SK-N-SH (cell line): ENCODE data around the gene UBALD1. TPM values are rescaled to one million over a fixed set of nuclear protein-coding genes. Genes with fewer than 3 reads are reported as not detected.

ENCODE experiments used
- CTCF ChIA-PET: fragments of 300-600, 350-600 bp; formaldehyde crosslinking; extraction: SDS; loops from one replicate; lab custom pipeline; 2021; lab: Yijun Ruan, JAX
- POLR2A ChIA-PET: fragments of 350-600 bp; sonication (Branson Sonifier 250); formaldehyde crosslinking; extraction: SDS; loops from one replicate; lab custom pipeline; 2020; ENCODE audit warnings: antibody characterized with exemption, inconsistent platforms; lab: Yijun Ruan, JAX
- DNase-seq: peaks from one replicate; pipeline ENCODE4 v3.0.0; 2012
- H2AFZ ChIP-seq: fragments of 200-600 bp; sonication (generic); 2 replicates; pipeline ENCODE4 v1.8.1; 2016; ENCODE audit warnings: antibody characterized with exemption, mild to moderate bottlenecking, low read depth
- H3F3A ChIP-seq: fragments of 200-600 bp; sonication (generic); replicated peaks from 2 replicates; pipeline ENCODE3; 2016; ENCODE audit warnings: antibody characterized with exemption, mild to moderate bottlenecking; ENCODE audit not compliant: insufficient read depth
- H3K27ac ChIP-seq, 2 experiments: fragments of 200-500 bp in 1 of 2; fragments of 200-600 bp in 1 of 2; sonication (Bioruptor generic) in 1 of 2; sonication (generic), shearing (Covaris generic) in 1 of 2; 2 replicates each; pipeline versions ENCODE4 v1.5.1 to v1.6.1; 2014 to 2016; ENCODE audit warnings: low read depth in 2 of 2, inconsistent platforms in 1 of 2, low read length in 1 of 2, mild to moderate bottlenecking in 1 of 2, mixed read lengths in 1 of 2
- H3K27me3 ChIP-seq: fragments of 200-600 bp; sonication (generic), shearing (Covaris generic); 2 replicates; pipeline ENCODE4 v1.6.1; 2016; ENCODE audit warnings: mixed run types; ENCODE audit not compliant: insufficient read depth
- H3K36me3 ChIP-seq, 2 experiments: fragments of 200-500 bp in 1 of 2; fragments of 200-600 bp in 1 of 2; sonication (Bioruptor generic) in 1 of 2; sonication (generic) in 1 of 2; replicated peaks in 1 of 2; 2 replicates each; pipeline versions ENCODE3 to v1.5.1; 2014 to 2016; ENCODE audit warnings: low read length in 1 of 2, mild to moderate bottlenecking in 1 of 2; ENCODE audit not compliant: insufficient read depth in 2 of 2, control insufficient read depth in 1 of 2
- H3K4me1 ChIP-seq, 2 experiments: fragments of 200-500 bp in 1 of 2; fragments of 200-600 bp in 1 of 2; sonication (Bioruptor generic) in 1 of 2; sonication (generic), shearing (Covaris generic) in 1 of 2; 2 replicates each; pipeline versions ENCODE4 v1.5.1 to v1.6.1; 2014 to 2016; ENCODE audit warnings: low read depth in 1 of 2, low read length in 1 of 2, mixed run types in 1 of 2; ENCODE audit not compliant: insufficient read depth in 2 of 2, control insufficient read depth in 1 of 2
- H3K4me2 ChIP-seq: fragments of 200-600 bp; sonication (generic), shearing (Covaris generic); 2 replicates; pipeline ENCODE4 v1.6.1; 2017; ENCODE audit warnings: mixed run types
- H3K4me3 ChIP-seq, 2 experiments: fragments of 200-500 bp in 1 of 2; fragments of 200-600 bp in 1 of 2; sonication (Bioruptor generic) in 1 of 2; sonication (generic), shearing (Covaris generic) in 1 of 2; 2 replicates each; pipeline versions ENCODE4 v1.5.1 to v1.8.1; 2014 to 2016; ENCODE audit warnings: low read depth in 2 of 2, inconsistent platforms in 1 of 2, low read length in 1 of 2, mild to moderate bottlenecking in 1 of 2, mixed read lengths in 1 of 2, moderate library complexity in 1 of 2
- H3K79me2 ChIP-seq: fragments of 200-600 bp; sonication (generic); 2 replicates; pipeline ENCODE4 v1.8.1; 2017; ENCODE audit warnings: mild to moderate bottlenecking; ENCODE audit not compliant: insufficient read depth
- H3K9ac ChIP-seq: fragments of 200-600 bp; sonication (generic); 2 replicates; pipeline ENCODE4 v1.6.1; 2017; ENCODE audit warnings: mixed run types
- H3K9me2 ChIP-seq: fragments of 200-600 bp; sonication (generic); 2 replicates; pipeline ENCODE4 v1.6.1; 2017; ENCODE audit warnings: mixed run types
- H3K9me3 ChIP-seq: fragments of 200-600 bp; sonication (generic); 2 replicates; pipeline ENCODE4 v1.6.1; 2017; ENCODE audit warnings: mixed run types, mild to moderate bottlenecking, moderate library complexity
- H4K20me1 ChIP-seq: fragments of 200-600 bp; sonication (generic); 2 replicates; pipeline ENCODE4 v1.6.1; 2017; ENCODE audit warnings: mild to moderate bottlenecking, mixed run types; ENCODE audit not compliant: insufficient read depth
- CHD2 ChIP-seq: fragments of 150-350 bp; IDR thresholded peaks from 2 replicates; pipeline ENCODE4 v1.6.1; 2018; ENCODE audit warnings: low read length; ENCODE audit not compliant: partially characterized antibody
- CTCF ChIP-seq: fragments of 200-600 bp; sonication (generic); IDR thresholded peaks from 2 replicates; pipeline ENCODE4 v1.6.1; 2017; ENCODE audit warnings: antibody characterized with exemption, mild to moderate bottlenecking, moderate library complexity
- FOXM1 ChIP-seq: IDR thresholded peaks from 2 replicates; pipeline ENCODE4 v1.4.0; 2012; ENCODE audit warnings: low read depth, mild to moderate bottlenecking
- GATA2 ChIP-seq: sonication (generic); formaldehyde crosslinking; IDR thresholded peaks from 2 replicates; pipeline ENCODE4 v1.5.0; 2020; ENCODE audit warnings: mild to moderate bottlenecking, missing genetic modification reagents
- NFIC ChIP-seq: IDR thresholded peaks from 2 replicates; pipeline ENCODE4 v1.4.0; 2012; ENCODE audit warnings: borderline replicate concordance
- RCOR1 ChIP-seq: fragments of 150-350 bp; IDR thresholded peaks from 2 replicates; pipeline ENCODE4 v1.6.1; 2017; ENCODE audit warnings: antibody characterized with exemption, low read length
- REST ChIP-seq: IDR thresholded peaks from 2 replicates; pipeline ENCODE4 v1.6.1; 2012; ENCODE audit warnings: mild to moderate bottlenecking, low read depth, low read length, moderate library complexity
- SIN3A ChIP-seq: IDR thresholded peaks from 2 replicates; pipeline ENCODE4 v1.6.1; 2012; ENCODE audit warnings: low read depth, mild to moderate bottlenecking, low read length, moderate library complexity, borderline replicate concordance
- TCF12 ChIP-seq: IDR thresholded peaks from 2 replicates; pipeline ENCODE4 v1.4.0; 2012
- ZBTB33 ChIP-seq: IDR thresholded peaks from 2 replicates; pipeline ENCODE4 v1.4.0; 2012; ENCODE audit warnings: low read depth, borderline replicate concordance
- WGBS: methylation state at CpG from one replicate; pipeline ENCODE4 v1.1.6; 2017; ENCODE audit warnings: low lambda C conversion rate; 5-methylcytosine and 5-hydroxymethylcytosine counted together
- polyA plus RNA-seq, 3 experiments: library from polyadenylated mRNA; depleted of rRNA; stranded (reverse); fragments of >200 nt; gene quantifications; 2 replicates each; pipeline ENCODE4 v1.2.3, GENCODE V29; 2012

Gene UBALD1
- polyA plus RNA-seq, 1 of the 3 experiments (the other 2 are of a cell fraction): 16.7 TPM

GRCh38 chr16:4564661-4565267 is 49.9 kb downstream of the UBALD1 start:
- Histone ChIP-seq H3K79me2 (no peaks in the 10 kb centered on the region), H3K9me2 (no peaks in the 10 kb centered on the region), H3K27ac (no peak overlapping the region), H3K27me3 (no peaks in the 10 kb centered on the region), H3F3A (no peaks in the 10 kb centered on the region), H3K36me3 (no peaks in the 10 kb centered on the region), H3K4me2 (no peak overlapping the region), H3K4me3 (no peak overlapping the region), H3K9me3 (no peaks in the 10 kb centered on the region), H2AFZ (no peak overlapping the region), H3K4me1 (no peaks in the 10 kb centered on the region), H3K9ac (no peak overlapping the region), H4K20me1 (no peaks in the 10 kb centered on the region)
- TF ChIP-seq REST (no peak), NFIC (no peak), TCF12 (no peak)
- WGBS: 87% methylated on average over 18 of the region's 18 CpGs
- ChIA-PET CTCF (interaction anchor here (0.9 to 1.3 kb wide), 4 partner anchors 21 to 59 kb away, joined by 3 to 5 read pairs (median 4); no protein-coding TSS in a partner anchor), POLR2A (no interaction called here)
- no peak for DNase-seq

GRCh38 chr16:4561596-4561995 is 53.1 kb downstream of the UBALD1 start:
- no peaks in the 10 kb centered on the region for H3K79me2 ChIP-seq
- no peak overlapping the region for H3K27ac ChIP-seq
- no peak overlapping the region for H3K4me3 ChIP-seq
- no peak overlapping the region for H3K4me2 ChIP-seq
- 76% methylated on average over 8 of the region's 9 CpGs for WGBS
- H4K20me1 ChIP-seq: no peaks in the 10 kb centered on the region
- CTCF ChIA-PET: interaction anchor here (0.7 to 2.3 kb wide), 3 partner anchors 12 to 24 kb away, joined by 3 to 10 read pairs (median 8); no protein-coding TSS in a partner anchor
- no peak overlapping the region for H3K9ac ChIP-seq
- H3K4me1 ChIP-seq: no peaks in the 10 kb centered on the region
- POLR2A ChIA-PET: no interaction called here
- no peaks in the 10 kb centered on the region for H3K9me2 ChIP-seq
- H3K27me3 ChIP-seq: no peaks in the 10 kb centered on the region
- no peaks in the 10 kb centered on the region for H3K36me3 ChIP-seq
- DNase-seq: no peak
- H2AFZ ChIP-seq: no peak overlapping the region
- no peaks in the 10 kb centered on the region for H3F3A ChIP-seq
- H3K9me3 ChIP-seq: no peaks in the 10 kb centered on the region
- no peak for TF ChIP-seq ZBTB33
- no peak for TF ChIP-seq FOXM1
- no peak for TF ChIP-seq RCOR1
- TF ChIP-seq SIN3A: no peak
- TF ChIP-seq GATA2: no peak
- no peak for TF ChIP-seq CHD2
- TF ChIP-seq CTCF: no peak
